Hair follicular keratinocyte (primary cell): ENCODE measurements around the gene SHISAL2A. TPM values are rescaled to one million over a fixed set of nuclear protein-coding genes. Genes with fewer than 3 reads are reported as not detected.

ENCODE experiments used
- total RNA-seq: library from RNA; depleted of rRNA; stranded (reverse); fragments of >200 nt; gene quantifications from 2 replicates; pipeline ENCODE4 v1.2.3, GENCODE V29; 2015

SHISAL2A gene
- not detected in 2 replicates for total RNA-seq

GRCh38 chr1:52632732-52633290 is at the start of gene SHISAL2A:
SHISAL2A (plus strand) TSS chr1:52633168; CDS start chr1:52633494, 326 bp downstream.

DNA sequence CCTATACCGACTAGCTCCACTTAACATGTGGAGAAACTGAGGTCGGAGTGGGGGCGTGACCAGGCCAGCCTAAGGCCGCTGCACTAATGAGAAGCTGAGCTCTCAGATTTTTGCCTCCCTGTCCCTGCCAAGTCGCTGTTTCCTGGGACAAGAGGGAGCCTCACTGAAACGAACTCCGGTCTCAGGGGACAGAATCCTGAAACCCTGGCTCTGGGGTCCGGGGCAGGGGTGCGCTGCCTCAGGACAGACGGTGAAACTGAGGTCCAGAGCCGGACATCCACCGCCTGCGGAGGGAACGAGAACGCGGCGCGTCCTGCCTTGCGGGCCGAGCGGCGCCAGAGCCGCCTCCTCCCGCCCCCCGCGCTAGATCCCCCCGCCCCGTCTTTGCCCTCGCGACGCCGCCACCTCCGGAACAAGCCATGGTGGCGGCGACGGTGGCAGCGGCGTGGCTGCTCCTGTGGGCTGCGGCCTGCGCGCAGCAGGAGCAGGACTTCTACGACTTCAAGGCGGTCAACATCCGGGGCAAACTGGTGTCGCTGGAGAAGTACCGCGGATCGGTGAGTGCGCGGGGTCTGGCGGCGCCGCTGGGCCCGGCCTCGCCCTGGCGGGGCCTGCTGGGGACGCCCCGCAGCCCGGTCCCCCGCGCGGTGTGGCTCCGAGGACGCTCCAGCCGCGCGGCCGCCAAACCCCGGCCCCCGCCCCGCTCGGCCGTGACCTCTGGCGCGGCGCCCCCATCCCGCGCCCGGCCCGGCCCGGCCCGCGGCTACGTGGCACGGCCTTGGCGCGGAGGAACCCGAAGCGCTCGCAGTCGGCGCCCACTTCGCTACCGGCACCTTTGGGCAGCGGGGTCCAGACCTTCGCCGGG is 30.7 kb upstream of the SHISAL2A start, which contains the start of gene GPX7:
TSS of gene GPX7 (plus strand) at position 381 of the 865 bp plus-strand sequence. CDS start at position 420, 39 bp downstream.

GRCh38 chr1:52697795-52698674 is 65.1 kb downstream of the SHISAL2A start, which contains the start of gene COA7:
COA7 (minus strand) TSS chr1:52698347; CDS start chr1:52698326, 21 bp downstream.

Other genes starting within 250 kb of the SHISAL2A start
- 3.4 and 12.3 TPM in 2 replicates for gene ORC1, start 228.7 kb upstream of the SHISAL2A start, total RNA-seq
- 5.2 and 14.8 TPM in 2 replicates for gene PRPF38A, start 228.6 kb upstream of the SHISAL2A start, total RNA-seq
- 19.4 and 19.9 TPM in 2 replicates for gene TUT4, start 80.1 kb upstream of the SHISAL2A start, total RNA-seq
- 6.1 and 7.7 TPM in 2 replicates for gene GPX7, start 30.8 kb upstream of the SHISAL2A start, total RNA-seq
- 11.9 and 15.8 TPM in 2 replicates for gene COA7, start 65.2 kb downstream of the SHISAL2A start, total RNA-seq
- 14.2 and 17.7 TPM in 2 replicates for gene ZYG11B, start 93.3 kb downstream of the SHISAL2A start, total RNA-seq
- 0.08 and 0.91 TPM in 2 replicates for gene ZYG11A, start 209.6 kb downstream of the SHISAL2A start, total RNA-seq